Left renal pelvis (tissue), 4 donors: ENCODE data around the gene TBX2. TPM values are rescaled to one million over a fixed set of nuclear protein-coding genes. Genes with fewer than 3 reads are reported as not detected.

Source experiments
- DNase-seq, 4 donors: peaks; one replicate each; pipeline ENCODE4 v3.0.0-alpha.2; 2013; ENCODE audit warnings: low read depth in 4 of 4, low spot score in 3 of 4
- polyA plus RNA-seq, 4 donors: library from polyadenylated mRNA; unstranded; fragments of 120-200 nt; gene quantifications; one replicate each; pipeline ENCODE4 v1.2.1, GENCODE V29; 2013; ENCODE audit not compliant: insufficient read length in 4 of 4

Gene TBX2
- polyA plus RNA-seq, 4 donors: 21.6 to 117 (median 63.7) TPM

- no peak for DNase-seq
Observed at GRCh38 chr17:61368049-61368831, 31.4 kb upstream of the TBX2 start.

GRCh38 chr17:61368832-61369450 lies 30.7 kb upstream of the TBX2 start:
- no peak for DNase-seq

DNA sequence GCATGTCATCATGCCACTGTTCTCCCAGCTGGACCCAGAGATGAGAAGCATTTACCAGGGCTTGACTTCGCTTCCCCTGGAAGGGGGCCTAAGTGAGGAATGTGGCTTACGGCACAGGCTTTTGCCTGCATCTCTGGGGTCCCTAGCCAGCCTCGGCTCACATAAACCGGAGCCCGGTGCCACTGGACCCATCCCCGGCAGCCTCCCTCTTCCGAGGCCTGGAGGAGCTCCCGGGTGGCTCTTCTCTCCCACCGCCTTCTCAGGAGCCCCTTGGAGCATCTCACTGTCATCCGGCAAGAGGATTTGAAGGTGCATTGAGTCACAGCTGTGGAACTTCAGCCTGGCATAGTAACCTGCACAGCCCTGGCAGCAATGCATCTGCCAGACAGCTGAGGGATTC lies 29.9 kb upstream of the TBX2 start:
- DNase-seq: no peak

DNA sequence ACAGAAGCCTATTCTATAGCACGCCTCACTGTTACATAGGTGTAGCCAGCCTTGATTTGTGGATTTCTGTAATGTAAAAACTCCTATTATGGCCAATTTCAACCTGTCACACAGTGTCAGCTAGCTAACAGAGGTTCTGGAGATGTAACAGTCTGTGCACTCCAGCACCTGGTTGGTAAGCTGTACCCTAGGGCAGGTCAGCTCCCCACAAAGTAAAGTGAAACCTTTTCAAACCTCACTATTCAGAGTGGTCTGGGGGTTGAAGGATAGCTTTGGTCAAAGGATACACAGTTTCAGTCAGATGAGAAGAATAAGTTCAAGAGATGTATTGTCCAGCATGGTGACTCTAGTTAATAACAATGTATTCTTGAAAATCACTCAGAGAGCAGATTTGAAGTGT lies 28.5 kb upstream of the TBX2 start:
- DNase-seq: no peak

DNA sequence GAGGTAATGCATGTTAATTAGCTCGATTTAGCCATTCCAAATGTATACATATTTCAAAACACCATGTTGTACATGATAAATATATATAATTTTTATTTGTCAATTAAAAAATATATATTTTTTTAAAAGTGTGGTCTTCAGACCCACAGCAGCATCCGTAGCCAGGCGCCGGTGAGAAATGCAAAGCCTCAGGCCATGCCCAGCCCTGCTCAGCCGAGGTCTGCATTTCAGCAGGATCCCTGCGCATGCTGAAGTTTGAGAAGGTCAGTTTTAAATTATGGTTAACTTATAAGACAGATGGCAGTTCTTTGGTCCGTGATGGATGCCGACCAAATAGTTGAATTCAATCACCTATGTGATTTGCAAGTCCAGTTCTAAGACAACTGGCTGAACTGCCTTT lies 28.0 kb upstream of the TBX2 start:
- DNase-seq: no peak

DNA sequence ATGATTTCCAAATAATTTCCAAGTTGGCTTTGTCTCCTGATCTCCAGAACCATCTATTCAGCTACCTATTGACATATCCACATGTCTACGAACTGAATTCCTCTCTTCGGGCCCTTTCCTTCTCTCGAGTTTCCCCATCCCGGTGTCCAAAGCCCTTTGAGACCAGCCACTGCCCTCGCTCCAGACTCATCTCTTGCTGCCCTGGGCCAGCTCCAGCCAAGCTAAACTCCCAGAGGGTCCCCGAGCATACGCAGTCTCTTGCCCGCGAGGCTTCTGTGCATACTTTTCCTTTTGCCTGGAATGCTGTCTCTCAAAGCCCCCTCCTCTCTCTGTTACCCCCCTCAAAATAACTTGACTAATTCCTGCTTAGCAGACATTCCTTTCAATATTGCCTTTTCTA lies 27.2 kb upstream of the TBX2 start:
- DNase-seq: no peak

DNA sequence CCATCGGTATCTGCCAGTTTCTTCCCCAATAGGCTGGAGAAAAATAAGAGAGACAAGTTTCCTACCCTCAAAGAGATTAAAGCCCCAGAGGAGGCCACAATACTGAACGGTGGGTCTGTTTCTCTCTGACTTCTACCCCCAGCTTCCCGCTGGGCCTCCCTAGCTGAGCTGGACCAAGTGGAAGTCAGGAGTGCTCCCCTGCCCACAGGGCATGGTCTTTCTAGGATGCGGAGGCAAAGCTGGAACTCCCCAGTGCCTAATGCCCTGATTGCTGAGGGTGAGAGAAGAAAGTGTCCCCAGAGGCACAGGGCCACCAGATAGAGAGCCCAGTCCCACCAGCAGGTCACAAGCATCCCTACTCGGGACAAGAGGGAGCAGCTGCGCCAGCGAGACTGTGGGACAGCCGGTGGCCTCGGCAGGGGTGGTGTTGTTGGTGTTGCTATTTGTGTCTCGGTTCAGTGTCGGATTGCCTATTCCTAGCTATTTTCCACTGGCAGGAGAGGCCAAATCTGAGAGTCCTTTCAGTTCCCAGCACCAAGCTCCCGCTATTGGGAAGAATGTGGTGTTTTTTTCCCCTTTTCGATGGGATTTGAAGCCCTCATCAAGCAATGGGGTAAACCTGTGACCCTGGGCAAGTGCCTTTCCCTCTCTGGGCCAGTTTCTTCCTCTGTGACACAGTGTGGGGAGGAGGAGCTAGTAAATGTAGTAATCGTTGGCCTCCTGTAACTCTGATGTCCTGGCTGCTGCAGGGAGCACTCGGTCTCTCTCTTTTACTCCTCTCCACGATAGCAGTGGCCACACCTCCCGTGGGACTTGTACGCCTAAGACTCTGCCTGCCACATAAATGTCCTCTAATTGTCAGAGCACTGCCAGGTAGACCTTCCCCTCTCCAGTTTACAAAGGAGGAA lies 22.5 kb upstream of the TBX2 start:
- DNase-seq: no peak

- DNase-seq: no peak
Observed at GRCh38 chr17:61378658-61379456, 20.8 kb upstream of the TBX2 start.

DNA sequence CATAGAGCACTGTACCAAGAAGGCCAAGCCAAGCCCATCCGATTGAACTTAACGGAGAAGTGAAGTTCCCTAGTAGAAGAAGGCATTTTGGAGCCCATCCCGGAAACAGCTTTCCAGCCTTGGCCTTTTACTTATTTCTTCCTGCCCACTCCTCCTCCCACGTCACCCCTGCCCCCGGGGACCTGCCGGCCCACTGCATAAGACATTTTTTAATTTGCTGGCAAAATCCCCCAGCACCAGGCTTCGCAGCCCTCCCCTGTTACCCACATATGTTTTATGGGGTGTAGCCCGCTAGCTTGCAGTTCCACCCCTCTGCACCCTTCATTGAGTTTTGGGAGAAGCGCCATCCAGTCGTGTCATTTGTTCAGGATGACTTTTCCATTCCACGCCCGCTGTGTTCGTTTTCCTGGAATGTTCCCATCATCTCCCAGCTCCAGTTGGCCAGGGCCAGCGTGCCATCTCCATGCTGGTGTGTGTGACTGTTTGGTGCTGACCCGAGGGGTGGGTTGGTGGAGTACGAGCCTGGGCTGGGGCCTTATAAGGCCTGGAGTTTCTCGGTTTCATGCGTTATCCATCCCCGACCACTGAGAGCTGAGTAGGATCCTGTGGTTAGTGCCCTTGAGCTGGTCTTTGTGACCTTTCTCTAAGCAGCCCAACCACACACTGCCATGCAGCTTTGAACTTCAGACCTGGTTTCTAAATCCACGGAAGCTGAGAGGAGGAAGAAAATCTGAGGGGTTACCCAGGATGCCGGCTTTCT lies 20.0 kb upstream of the TBX2 start:
- DNase-seq: no peak

DNA sequence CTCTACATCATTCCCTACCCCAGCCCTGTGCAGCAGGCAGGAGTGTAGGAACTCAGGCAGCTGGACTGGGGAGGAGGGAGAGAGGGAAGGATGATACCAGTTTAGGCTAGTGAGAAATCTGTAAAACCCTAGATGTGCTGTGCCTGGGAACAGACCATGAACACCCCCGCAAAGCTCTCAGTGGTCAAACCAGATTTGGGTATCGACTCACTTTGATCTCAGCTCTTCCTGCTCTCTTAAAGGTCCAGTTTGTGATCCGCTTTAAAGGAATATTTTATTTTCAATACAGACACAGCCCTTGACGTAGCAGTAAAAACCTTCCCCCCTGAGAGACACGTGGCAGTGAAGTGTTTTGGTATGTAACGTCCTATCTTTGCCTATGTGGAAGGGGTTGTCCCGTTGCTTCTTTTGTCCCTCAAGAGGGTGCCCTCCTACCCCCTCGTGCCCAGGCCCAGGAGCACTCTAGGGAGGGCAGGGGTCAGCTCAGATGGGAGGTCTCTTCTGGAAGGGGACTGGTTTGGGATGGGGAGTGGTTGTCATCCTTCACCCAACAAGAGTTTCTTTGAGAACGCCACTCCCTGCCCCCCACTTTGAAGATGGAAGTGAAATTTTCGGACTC lies 19.3 kb upstream of the TBX2 start:
- no peak for DNase-seq

- DNase-seq: no peak
Observed at GRCh38 chr17:61380836-61381525, 18.7 kb upstream of the TBX2 start.

DNA sequence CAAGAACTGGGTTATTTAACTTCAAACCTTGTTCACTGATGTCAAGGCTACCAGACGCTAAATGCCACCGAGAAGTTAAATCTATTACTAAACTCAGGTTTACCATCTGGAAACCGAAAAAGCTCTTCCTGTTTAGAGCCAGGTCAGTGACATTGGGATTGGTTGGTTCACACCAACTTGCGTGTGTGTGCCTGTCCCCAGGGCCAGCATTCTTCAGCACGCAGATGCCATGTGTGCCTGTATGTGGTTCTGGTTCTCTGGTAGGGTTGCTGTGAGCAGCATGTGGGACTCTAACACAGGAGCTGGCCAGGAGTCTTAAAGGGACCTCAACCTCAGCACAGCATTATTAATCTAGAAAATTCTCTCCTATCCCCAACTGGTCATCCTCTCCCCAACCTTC lies 18.1 kb upstream of the TBX2 start:
- no peak for DNase-seq

DNA sequence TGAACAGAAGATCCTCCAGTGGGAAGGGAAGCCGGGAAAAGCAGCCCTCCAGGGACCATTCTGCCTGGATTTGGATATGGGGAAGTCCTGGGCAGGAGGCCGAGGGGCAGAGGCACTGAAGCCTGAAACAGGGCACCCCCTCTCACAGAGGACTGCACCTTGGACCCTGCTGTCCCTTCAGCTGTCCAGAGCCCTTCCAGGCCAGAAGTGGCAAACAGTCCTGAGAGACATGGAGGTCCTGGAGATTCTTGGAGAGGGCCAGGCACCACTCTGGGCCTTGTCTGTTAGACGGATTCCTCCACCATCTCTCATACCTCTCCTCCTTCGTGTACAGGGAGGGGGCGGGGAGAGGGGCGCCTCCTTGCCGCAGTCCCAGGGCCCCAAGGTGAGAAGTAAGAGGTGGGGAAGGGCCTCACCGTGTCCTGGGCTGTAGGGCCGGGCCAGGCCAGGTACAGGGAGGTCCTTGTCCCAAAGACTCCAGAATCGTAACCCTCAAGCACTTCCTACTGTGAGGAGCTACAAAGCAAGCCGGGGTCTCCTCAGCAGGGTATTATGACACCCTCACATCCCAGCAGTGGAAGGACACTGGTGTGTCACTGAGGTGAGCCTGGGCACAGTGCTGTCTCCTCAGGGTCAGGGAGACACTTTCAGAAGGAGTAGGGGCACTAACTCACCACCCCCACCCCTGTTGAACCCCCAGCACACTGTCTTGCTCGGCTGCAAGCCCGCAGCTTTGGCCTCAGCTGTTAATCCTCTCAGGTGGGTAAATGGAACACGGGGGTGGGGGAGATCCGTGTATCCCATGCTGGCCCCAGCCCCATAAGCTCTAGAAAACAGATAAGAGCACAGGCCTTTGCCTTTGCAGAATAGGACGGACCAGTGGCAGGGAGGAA lies 16.6 kb upstream of the TBX2 start:
- no peak for DNase-seq

DNA sequence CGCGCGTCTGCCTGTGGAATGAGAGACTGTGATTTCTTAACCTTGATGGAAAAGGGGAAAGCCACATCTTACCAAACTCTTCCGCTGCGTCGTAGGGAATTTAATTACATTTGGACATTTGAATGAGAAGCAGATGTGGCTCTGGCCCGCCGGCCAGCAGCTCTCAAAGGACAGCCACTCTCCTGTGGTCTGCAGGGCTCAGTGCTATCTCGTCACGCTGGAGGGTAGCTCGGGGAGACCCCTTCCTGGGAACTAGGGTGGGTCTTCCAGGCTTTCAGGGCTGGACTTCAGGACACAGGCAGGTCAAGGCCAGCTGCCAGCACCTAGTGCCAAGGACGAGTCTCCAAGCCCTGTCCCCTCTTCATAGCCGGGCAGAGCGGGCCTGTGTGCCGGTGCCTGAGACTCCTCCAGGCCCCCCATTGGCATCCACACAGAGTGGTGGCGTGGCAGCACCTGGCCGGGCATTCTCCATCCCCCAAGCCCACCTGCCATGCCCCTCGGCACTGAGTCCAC lies 15.9 kb upstream of the TBX2 start:
- no peak for DNase-seq

- no peak for DNase-seq
Observed at GRCh38 chr17:61384354-61384691, 15.3 kb upstream of the TBX2 start.

GRCh38 chr17:61384692-61385576 lies 14.7 kb upstream of the TBX2 start:
- DNase-seq: no peak
